ENCODE data around the gene NOVA2. TPM values are rescaled to one million over a fixed set of nuclear protein-coding genes. Genes with fewer than 3 reads are reported as not detected.

The NOVA2 gene
- total RNA-seq, 5 donors from 2014 or later (not counting 1 experiment from before 2014, with no cell fraction given) = 0.03 TPM; not detected in 4

- Histone ChIP-seq H3K9me3 (no peaks in the 10 kb centered on the region), H3K36me3 (ENCODE audit: control insufficient read depth in 2 of 2, extremely low read depth in 1 of 2, insufficient read depth in 1 of 2, low read length in 1 of 2) (no peaks in the 10 kb centered on the region), H3K4me1 (ENCODE audit: control insufficient read depth in 1 of 2, extremely low read depth in 1 of 2, insufficient read depth in 2 of 2, low read length in 2 of 2) (peaks cover 2 to 10% of the 10 kb centered on the region in 2 experiments), H3K27me3 (replicated peaks in 1 of 2; ENCODE audit: control insufficient read depth in 2 of 2, extremely low read depth in 1 of 2, insufficient read depth in 2 of 2, low read length in 1 of 2) (peaks cover 0 to 55% of the 10 kb centered on the region in 2 experiments), H3K4me3 (ENCODE audit: control insufficient read depth in 1 of 2, extremely low read depth in 1 of 2, low read length in 1 of 2) (peak overlapping the region; percentile 24 to 46), H3K27ac (ENCODE audit: low read length) (no peak overlapping the region)
- Mint-ChIP-seq H3K9me3 (peaks cover 0 to 6% (median 0%) of the 10 kb centered on the region in 3 donors), H3K27me3 (peaks cover 28 to 48% of the 10 kb centered on the region in 2 donors), H3K4me3 (peak overlapping the region; percentile 65 to 77 (median 71)), H3K4me1 (peaks cover 7 to 12% (median 11%) of the 10 kb centered on the region in 3 donors), H3K27ac (no peak overlapping the region), H3K36me3 (no peaks in the 10 kb centered on the region)
- DNase-seq = peak in 18 of 35 experiments; percentile 8 to 67 (median 26)
- peak in 3 of 4 experiments; percentile 48 to 66 (median 54) for ATAC-seq (replicated peaks in 1 of 4)
- POLR2A ChIA-PET = no interaction called here
- CTCF ChIA-PET = no interaction called here
- WGBS (ENCODE audit: insufficient coverage) = 10% methylated on average over 28 of the region's 43 CpGs
Observed at GRCh38 chr19:45952686-45953505, 20.8 kb downstream of the NOVA2 start.

- no peak for DNase-seq
- Histone ChIP-seq H3K9me3 (no peaks in the 10 kb centered on the region), H3K36me3 (ENCODE audit: control insufficient read depth in 2 of 2, extremely low read depth in 1 of 2, insufficient read depth in 1 of 2, low read length in 1 of 2) (no peaks in the 10 kb centered on the region), H3K27ac (ENCODE audit: low read length) (no peak overlapping the region), H3K27me3 (replicated peaks in 1 of 2; ENCODE audit: control insufficient read depth in 2 of 2, extremely low read depth in 1 of 2, insufficient read depth in 2 of 2, low read length in 1 of 2) (peaks cover 3 to 55% of the 10 kb centered on the region in 2 experiments), H3K4me3 (ENCODE audit: control insufficient read depth in 1 of 2, extremely low read depth in 1 of 2, low read length in 1 of 2) (no peak overlapping the region), H3K4me1 (ENCODE audit: control insufficient read depth in 1 of 2, extremely low read depth in 1 of 2, insufficient read depth in 2 of 2, low read length in 2 of 2) (peaks cover 2 to 10% of the 10 kb centered on the region in 2 experiments)
- POLR2A ChIA-PET = no interaction called here
- peak overlapping the region; percentile 17 to 77 (median 65) for H3K4me3 Mint-ChIP-seq
- H3K27me3 Mint-ChIP-seq = peaks cover 28 to 50% of the 10 kb centered on the region in 2 donors
- CTCF ChIA-PET = no interaction called here
- peak in 1 of 4 experiments; percentile 20 for ATAC-seq (replicated peaks in 1 of 4)
- peaks cover 0 to 6% (median 0%) of the 10 kb centered on the region in 3 donors for H3K9me3 Mint-ChIP-seq
- H3K36me3 Mint-ChIP-seq = no peaks in the 10 kb centered on the region
- peaks cover 7 to 12% (median 11%) of the 10 kb centered on the region in 3 donors for H3K4me1 Mint-ChIP-seq
- WGBS (ENCODE audit: insufficient coverage) = 67% methylated on average over 3 of the region's 8 CpGs
- no peak overlapping the region for H3K27ac Mint-ChIP-seq
Observed at GRCh38 chr19:45952341-45952685, 21.4 kb downstream of the NOVA2 start.

DNA sequence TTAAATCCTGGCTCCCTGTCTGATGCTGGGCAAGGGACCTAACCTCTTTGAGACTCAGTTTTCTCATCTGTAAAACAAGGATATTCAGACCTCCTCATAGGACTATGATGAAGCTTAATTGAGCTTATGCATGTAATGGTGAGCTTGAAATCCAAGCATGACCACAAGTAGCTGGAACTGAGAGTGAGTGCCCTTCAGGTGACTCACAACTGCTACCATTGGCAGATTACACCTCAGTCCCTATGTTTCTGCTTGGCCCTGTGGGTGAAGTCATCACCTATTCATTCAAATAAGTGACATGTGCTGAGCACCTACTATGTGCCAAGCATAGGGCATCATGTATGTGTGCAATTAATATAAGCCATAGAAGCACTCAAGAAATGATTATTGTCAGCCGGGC lies 25.7 kb downstream of the NOVA2 start:
- DNase-seq (no peak), ATAC-seq (replicated peaks in 1 of 4) (no peak)
- no peak overlapping the region for H3K4me3 Mint-ChIP-seq
- no peaks in the 10 kb centered on the region for H3K9me3 Mint-ChIP-seq
- peaks cover 22 to 42% of the 10 kb centered on the region in 2 donors for H3K27me3 Mint-ChIP-seq
- Histone ChIP-seq H3K4me1 (ENCODE audit: control insufficient read depth in 1 of 2, extremely low read depth in 1 of 2, insufficient read depth in 2 of 2, low read length in 2 of 2) (peaks cover under 1 to 6% of the 10 kb centered on the region in 2 experiments), H3K4me3 (ENCODE audit: control insufficient read depth in 1 of 2, extremely low read depth in 1 of 2, low read length in 1 of 2) (no peak overlapping the region), H3K27me3 (replicated peaks in 1 of 2; ENCODE audit: control insufficient read depth in 2 of 2, extremely low read depth in 1 of 2, insufficient read depth in 2 of 2, low read length in 1 of 2) (peaks cover 3 to 43% of the 10 kb centered on the region in 2 experiments), H3K27ac (ENCODE audit: low read length) (no peak overlapping the region), H3K9me3 (no peaks in the 10 kb centered on the region), H3K36me3 (ENCODE audit: control insufficient read depth in 2 of 2, extremely low read depth in 1 of 2, insufficient read depth in 1 of 2, low read length in 1 of 2) (no peaks in the 10 kb centered on the region)
- peaks cover 1 to 7% (median 7%) of the 10 kb centered on the region in 3 donors for H3K4me1 Mint-ChIP-seq
- H3K27ac Mint-ChIP-seq = no peak overlapping the region
- POLR2A ChIA-PET = interaction anchor here in 1 of 2 donors (0.7 kb wide), 1 partner anchor 13 kb away, joined by 3 read pairs; no protein-coding TSS in a partner anchor
- CTCF ChIA-PET = no interaction called here
- H3K36me3 Mint-ChIP-seq = no peaks in the 10 kb centered on the region
- no CpG with 5 or more reads among the region's 1 CpG for WGBS (ENCODE audit: insufficient coverage)

DNA sequence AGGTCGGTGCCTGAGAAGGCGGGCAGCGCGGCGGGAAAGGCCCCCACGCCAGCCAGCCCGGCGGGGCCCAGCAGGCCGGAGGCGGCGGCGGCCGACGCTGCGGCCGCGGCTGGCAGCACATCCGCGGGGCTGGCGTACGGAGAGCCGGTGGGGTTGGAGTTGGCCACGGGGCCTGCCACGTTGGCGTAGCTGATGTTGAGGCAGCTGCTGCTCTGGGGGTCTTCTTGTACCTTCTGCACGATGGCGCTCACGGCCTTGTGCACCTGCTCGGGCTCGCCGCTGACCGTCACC lies 33.2 kb downstream of the NOVA2 start:
- Mint-ChIP-seq H3K4me3 (no peak overlapping the region), H3K4me1 (peaks cover 0 to 2% (median 0%) of the 10 kb centered on the region in 3 donors), H3K9me3 (no peaks in the 10 kb centered on the region), H3K36me3 (no peaks in the 10 kb centered on the region), H3K27ac (no peak overlapping the region), H3K27me3 (peaks cover 38 to 46% of the 10 kb centered on the region in 2 donors)
- ATAC-seq (replicated peaks in 1 of 4) (no peak), DNase-seq (no peak)
- ChIA-PET POLR2A (no interaction called here), CTCF (no interaction called here)
- Histone ChIP-seq H3K27ac (ENCODE audit: low read length) (no peak overlapping the region), H3K4me1 (ENCODE audit: control insufficient read depth in 1 of 2, extremely low read depth in 1 of 2, insufficient read depth in 2 of 2, low read length in 2 of 2) (no peaks in the 10 kb centered on the region), H3K4me3 (ENCODE audit: control insufficient read depth in 1 of 2, extremely low read depth in 1 of 2, low read length in 1 of 2) (no peak overlapping the region), H3K9me3 (no peaks in the 10 kb centered on the region), H3K27me3 (replicated peaks in 1 of 2; ENCODE audit: control insufficient read depth in 2 of 2, extremely low read depth in 1 of 2, insufficient read depth in 2 of 2, low read length in 1 of 2) (peaks cover 11 to 49% of the 10 kb centered on the region in 2 experiments), H3K36me3 (ENCODE audit: control insufficient read depth in 2 of 2, extremely low read depth in 1 of 2, insufficient read depth in 1 of 2, low read length in 1 of 2) (no peaks in the 10 kb centered on the region)
- WGBS (ENCODE audit: insufficient coverage) = 64% methylated on average over 32 of the region's 32 CpGs

- Mint-ChIP-seq H3K4me1 (peaks cover 0 to 2% (median 0%) of the 10 kb centered on the region in 3 donors), H3K36me3 (no peaks in the 10 kb centered on the region), H3K27ac (no peak overlapping the region), H3K4me3 (no peak overlapping the region), H3K9me3 (no peaks in the 10 kb centered on the region), H3K27me3 (peaks cover 41 to 51% of the 10 kb centered on the region in 2 donors)
- Histone ChIP-seq H3K27ac (ENCODE audit: low read length) (no peak overlapping the region), H3K4me3 (ENCODE audit: control insufficient read depth in 1 of 2, extremely low read depth in 1 of 2, low read length in 1 of 2) (no peak overlapping the region), H3K9me3 (no peaks in the 10 kb centered on the region), H3K27me3 (replicated peaks in 1 of 2; ENCODE audit: control insufficient read depth in 2 of 2, extremely low read depth in 1 of 2, insufficient read depth in 2 of 2, low read length in 1 of 2) (peaks cover 11 to 54% of the 10 kb centered on the region in 2 experiments), H3K36me3 (ENCODE audit: control insufficient read depth in 2 of 2, extremely low read depth in 1 of 2, insufficient read depth in 1 of 2, low read length in 1 of 2) (no peaks in the 10 kb centered on the region), H3K4me1 (ENCODE audit: control insufficient read depth in 1 of 2, extremely low read depth in 1 of 2, insufficient read depth in 2 of 2, low read length in 2 of 2) (no peaks in the 10 kb centered on the region)
- ChIA-PET POLR2A (no interaction called here), CTCF (no interaction called here)
- WGBS (ENCODE audit: insufficient coverage) = 42% methylated on average over 52 of the region's 67 CpGs
- ATAC-seq (replicated peaks in 1 of 4) (no peak), DNase-seq (no peak)
Observed at GRCh38 chr19:45939792-45940514, 33.7 kb downstream of the NOVA2 start.

DNA sequence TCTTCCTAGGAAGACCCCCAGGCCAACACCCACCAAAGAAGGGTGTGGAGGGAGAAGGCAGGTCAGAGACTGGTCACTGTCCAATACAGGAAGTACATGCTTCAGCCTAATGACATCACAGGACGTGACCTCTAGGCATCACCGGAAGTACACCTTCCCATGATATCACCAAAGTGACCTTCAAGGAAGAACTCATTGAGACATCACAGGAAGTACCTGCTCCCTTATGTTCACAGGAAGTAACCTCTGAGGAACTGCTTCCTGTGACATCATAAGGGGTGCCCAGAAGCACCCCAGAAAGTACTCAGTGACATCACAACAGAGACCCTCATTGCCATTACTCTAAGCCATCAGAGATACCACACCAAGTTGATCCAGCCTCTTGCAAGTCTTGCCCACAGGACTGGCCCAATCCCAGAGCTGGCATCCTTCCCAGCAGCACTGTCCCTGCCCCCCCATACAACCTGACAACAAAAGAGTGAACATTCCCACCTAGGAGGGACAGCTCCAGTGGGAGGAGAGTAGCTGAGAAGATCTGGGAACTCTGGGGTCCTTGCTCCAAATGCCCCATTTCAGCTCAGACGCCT lies 34.8 kb downstream of the NOVA2 start:
- H3K4me3 Mint-ChIP-seq = no peak overlapping the region
- H3K4me1 ChIP-seq (ENCODE audit: control insufficient read depth in 1 of 2, extremely low read depth in 1 of 2, insufficient read depth in 2 of 2, low read length in 2 of 2) = no peaks in the 10 kb centered on the region

More for the DNA sequence above, 34.8 kb downstream of the NOVA2 start:
- ChIA-PET CTCF (no interaction called here), POLR2A (no interaction called here)
- DNase-seq = no peak
- H3K4me3 ChIP-seq (ENCODE audit: control insufficient read depth in 1 of 2, extremely low read depth in 1 of 2, low read length in 1 of 2) = no peak overlapping the region
- H3K9me3 ChIP-seq = no peaks in the 10 kb centered on the region
- 79% methylated on average over 2 of the region's 3 CpGs for WGBS (ENCODE audit: insufficient coverage)
- Mint-ChIP-seq H3K27me3 (peaks cover 40 to 53% of the 10 kb centered on the region in 2 donors), H3K9me3 (no peaks in the 10 kb centered on the region), H3K36me3 (no peaks in the 10 kb centered on the region), H3K4me1 (peaks cover 0 to 2% (median 0%) of the 10 kb centered on the region in 3 donors), H3K27ac (no peak overlapping the region)
- ATAC-seq (replicated peaks in 1 of 4) = no peak
- H3K27ac ChIP-seq (ENCODE audit: low read length) = no peak overlapping the region
- H3K36me3 ChIP-seq (ENCODE audit: control insufficient read depth in 2 of 2, extremely low read depth in 1 of 2, insufficient read depth in 1 of 2, low read length in 1 of 2) = no peaks in the 10 kb centered on the region
- H3K27me3 ChIP-seq (replicated peaks in 1 of 2; ENCODE audit: control insufficient read depth in 2 of 2, extremely low read depth in 1 of 2, insufficient read depth in 2 of 2, low read length in 1 of 2) = peaks cover 11 to 59% of the 10 kb centered on the region in 2 experiments

Data from T-cell (primary cell).